Measurements from ENCODE around the gene ERGIC1.

The ERGIC1 gene

DNA sequence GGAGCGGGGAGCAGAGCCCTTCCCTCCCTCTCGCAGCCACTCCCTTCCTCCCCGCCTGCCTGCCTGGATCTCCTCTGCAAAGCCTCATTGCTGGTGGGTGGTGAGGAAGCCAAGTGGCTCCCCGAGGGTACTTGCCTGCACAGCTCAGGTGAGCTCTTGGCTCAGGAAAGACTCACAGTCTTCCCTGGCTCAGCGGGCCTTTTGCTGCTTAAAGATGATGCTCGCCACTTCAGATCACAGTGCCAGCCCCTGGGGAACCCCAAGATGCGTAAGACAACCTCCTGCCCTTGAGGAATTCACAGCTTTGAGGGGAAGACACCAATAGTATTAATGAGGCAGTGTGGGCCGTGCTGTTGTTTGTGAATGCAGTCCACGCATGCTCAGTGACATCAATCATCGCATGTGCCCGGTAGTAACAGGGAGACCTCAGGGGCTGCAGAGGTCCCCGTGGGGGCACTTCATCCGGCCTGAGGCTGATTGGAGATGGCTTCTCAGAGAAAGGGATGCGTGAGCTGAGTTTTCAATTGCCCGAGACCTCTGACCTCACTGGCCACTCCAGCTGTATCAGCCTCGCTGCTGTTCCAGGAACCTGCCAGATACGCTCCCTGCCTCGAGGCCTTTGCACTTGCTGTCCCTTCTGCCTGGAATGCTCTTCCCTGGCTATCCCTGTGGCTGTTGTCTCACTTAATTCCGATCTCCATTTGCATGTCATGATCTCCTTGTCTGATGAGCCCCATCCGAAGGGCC, 36.8 kb downstream of the ERGIC1 start:
- TF ChIP-seq, protein P1, sequence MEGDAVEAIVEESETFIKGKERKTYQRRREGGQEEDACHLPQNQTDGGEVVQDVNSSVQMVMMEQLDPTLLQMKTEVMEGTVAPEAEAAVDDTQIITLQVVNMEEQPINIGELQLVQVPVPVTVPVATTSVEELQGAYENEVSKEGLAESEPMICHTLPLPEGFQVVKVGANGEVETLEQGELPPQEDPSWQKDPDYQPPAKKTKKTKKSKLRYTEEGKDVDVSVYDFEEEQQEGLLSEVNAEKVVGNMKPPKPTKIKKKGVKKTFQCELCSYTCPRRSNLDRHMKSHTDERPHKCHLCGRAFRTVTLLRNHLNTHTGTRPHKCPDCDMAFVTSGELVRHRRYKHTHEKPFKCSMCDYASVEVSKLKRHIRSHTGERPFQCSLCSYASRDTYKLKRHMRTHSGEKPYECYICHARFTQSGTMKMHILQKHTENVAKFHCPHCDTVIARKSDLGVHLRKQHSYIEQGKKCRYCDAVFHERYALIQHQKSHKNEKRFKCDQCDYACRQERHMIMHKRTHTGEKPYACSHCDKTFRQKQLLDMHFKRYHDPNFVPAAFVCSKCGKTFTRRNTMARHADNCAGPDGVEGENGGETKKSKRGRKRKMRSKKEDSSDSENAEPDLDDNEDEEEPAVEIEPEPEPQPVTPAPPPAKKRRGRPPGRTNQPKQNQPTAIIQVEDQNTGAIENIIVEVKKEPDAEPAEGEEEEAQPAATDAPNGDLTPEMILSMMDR (conservative IDR thresholded peaks at IDR 0.05; ENCODE audit: low read depth, low read length), result no peak
- peak; percentile 57 for DNase-seq (ENCODE audit: low read depth)
- no peak overlapping the region for H3K4me3 ChIP-seq (ENCODE audit: low read depth, low read length)

DNA sequence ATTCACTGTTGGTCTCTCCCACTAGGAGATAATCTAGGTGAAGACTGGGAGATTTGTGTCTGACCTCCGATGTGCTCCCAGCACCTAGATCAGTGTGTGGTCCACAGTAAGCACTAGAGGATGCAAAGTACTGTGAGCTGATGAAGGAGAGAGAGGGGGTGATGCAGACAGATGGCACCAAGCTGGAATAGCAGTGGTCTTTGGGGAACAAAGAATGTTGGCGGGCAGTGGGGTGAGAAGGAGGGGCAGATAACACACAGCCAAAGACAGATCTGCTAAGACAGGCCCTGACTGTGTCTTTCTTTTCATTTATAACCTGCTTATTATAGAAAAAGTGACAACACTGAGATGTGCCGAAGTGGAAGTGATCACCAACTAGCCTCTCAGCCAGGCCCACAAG, 37.5 kb downstream of the ERGIC1 start:
- TF ChIP-seq, protein P1 (conservative IDR thresholded peaks at IDR 0.05; ENCODE audit: low read depth, low read length), result no peak

DNA sequence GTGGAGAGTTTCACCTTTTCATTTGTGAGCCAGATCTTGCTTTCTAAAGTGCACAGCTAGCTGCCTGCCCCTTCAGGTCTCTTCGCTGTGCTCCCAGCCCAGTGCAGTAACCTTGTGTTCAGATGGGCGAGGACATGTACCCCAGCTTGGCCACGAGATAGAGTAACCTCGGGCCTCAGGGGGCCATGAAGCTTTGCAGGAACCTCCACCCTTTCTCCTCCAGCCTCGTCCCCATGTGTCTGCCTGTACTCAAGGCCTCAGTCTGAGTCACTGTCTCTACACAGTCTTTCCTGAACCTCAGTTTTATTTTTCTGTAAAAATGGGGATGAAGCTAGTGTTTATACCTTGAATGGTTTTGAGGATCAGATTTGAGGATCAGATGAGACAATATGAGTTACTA, 37.9 kb downstream of the ERGIC1 start:
- TF ChIP-seq, protein P1 (conservative IDR thresholded peaks at IDR 0.05; ENCODE audit: low read depth, low read length), result no peak
- DNase-seq (ENCODE audit: low read depth), result peak; percentile 61
- no peak overlapping the region for H3K4me3 ChIP-seq (ENCODE audit: low read depth, low read length)

More for the DNA sequence above, 37.5 kb downstream of the ERGIC1 start:
- H3K4me3 ChIP-seq (ENCODE audit: low read depth, low read length), result no peak overlapping the region
- DNase-seq (ENCODE audit: low read depth), result no peak

DNA sequence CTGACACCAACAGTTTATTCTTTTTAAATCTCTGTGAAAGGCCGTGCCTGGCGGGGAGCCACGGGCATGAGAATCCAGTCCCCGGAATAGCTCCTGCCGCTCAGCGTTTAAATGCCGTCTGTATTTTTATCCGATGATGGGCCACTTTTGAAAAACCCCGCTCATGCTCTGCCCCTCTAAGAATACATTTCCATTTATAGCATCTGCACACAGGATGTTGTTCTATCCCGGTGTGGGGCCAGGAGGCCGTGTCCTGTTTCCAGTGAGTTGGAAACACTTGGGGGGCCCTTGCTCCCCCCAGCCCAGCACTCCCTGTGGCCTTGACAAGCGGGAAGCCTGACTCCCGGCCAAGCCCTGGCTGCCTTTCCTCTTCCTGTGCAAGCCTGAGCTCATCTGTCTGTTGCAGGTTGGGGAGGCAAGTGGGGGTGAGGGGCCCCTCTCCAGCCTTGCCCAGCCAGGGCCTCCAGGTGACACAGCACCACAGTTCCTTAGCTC, 39.0 kb downstream of the ERGIC1 start:
- TF ChIP-seq, protein P1 (conservative IDR thresholded peaks at IDR 0.05; ENCODE audit: low read depth, low read length), result no peak
- no peak overlapping the region for H3K4me3 ChIP-seq (ENCODE audit: low read depth, low read length)
- peak; percentile 94 for DNase-seq (ENCODE audit: low read depth)

DNA sequence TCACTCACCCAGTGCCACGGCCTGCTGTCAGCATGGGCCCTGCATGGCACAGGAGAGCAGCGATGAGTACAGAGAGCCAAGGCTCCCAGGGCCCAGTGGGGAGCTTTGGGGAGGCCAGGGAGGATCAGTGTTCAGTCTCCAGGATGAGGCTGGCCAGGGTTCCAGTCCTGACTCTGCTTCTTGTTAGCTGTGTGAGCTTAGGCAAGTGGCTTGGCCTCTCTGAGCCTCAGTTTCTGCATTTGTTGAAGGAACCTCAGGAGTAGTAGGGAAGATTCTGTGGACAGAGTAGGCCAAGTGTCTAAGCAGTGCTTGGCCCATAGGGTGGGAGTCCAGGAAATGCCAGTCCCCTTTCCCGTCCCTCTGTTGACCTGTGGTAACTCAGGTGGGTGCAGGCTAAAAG, 39.5 kb downstream of the ERGIC1 start:
- H3K4me3 ChIP-seq (ENCODE audit: low read depth, low read length), result no peak overlapping the region
- TF ChIP-seq, protein P1 (conservative IDR thresholded peaks at IDR 0.05; ENCODE audit: low read depth, low read length), result no peak
- DNase-seq (ENCODE audit: low read depth), result no peak

DNA sequence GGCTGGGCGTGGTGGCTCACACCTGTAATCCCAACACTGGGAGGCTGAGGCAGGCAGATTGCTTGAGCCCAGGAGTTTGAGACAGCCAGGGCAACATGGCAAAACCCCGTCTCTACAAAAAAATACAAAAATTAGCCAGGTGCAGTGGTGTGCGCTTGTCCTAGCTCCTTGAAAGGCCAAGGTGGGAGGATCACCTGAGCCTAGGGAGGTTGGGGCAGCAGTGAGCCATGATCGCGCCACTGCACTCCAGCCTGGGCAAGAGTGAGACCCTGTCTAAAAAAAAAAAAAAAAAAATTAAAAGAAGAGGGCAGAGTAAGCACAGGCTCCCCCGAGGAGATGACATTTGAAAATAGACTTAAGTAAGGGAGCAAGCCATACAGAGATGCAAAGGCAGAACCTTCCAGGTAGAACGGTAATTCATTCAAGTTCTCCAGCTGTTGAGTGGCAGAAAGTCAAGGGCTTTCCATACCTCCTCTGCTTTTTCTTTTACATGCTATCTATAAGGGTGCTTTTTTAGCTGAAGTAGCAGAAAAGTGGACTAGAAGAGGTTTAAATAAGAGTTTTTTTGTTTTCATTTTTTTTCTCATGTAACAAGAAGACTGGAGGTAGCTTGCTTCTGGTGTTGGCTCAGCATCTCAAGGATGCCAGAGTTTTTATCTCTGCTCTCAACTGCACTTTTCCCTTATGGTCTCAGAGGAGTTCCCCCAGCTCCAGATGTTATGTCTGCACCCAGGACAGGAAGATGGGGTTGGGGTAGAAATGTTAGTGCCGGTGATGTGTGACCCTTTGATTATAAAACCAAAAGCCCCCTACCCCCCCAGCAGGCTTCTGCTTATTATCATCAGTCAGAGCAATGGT, 40.8 kb downstream of the ERGIC1 start:
- no peak for DNase-seq (ENCODE audit: low read depth)
- TF ChIP-seq, protein P1 (conservative IDR thresholded peaks at IDR 0.05; ENCODE audit: low read depth, low read length), result no peak
- no peak overlapping the region for H3K4me3 ChIP-seq (ENCODE audit: low read depth, low read length)

Measured in choroid plexus epithelial cell (primary cell).